ENCODE results near the gene CA7. TPM values are rescaled to one million over a fixed set of nuclear protein-coding genes. Genes with fewer than 3 reads are reported as not detected.

CA7 gene
- total and polyA plus RNA-seq, 8 donors = not detected

GRCh38 chr16:66851166-66851964 is 7.2 kb downstream of the CA7 start:
- no peak overlapping the region for H3K27ac ChIP-seq
- ATAC-seq = no peak
- no peaks in the 10 kb centered on the region for H3K36me3 ChIP-seq
- no peaks in the 10 kb centered on the region for H3K9me3 ChIP-seq
- 83 to 85% methylated on average over 13 of the region's 13 CpGs for WGBS, 2 donors
- FAIRE-seq = no peak
- no peaks in the 10 kb centered on the region for H3K4me1 ChIP-seq
- H3K27me3 ChIP-seq = no peaks in the 10 kb centered on the region
- peak in 1 of 6 donors; percentile 27 for DNase-seq
- no peak overlapping the region for H3K4me3 ChIP-seq
- intact Hi-C loops (cut with DNase I) = no loop called here
- TF ChIP-seq CTCF (IDR thresholded peaks at IDR 0.05) = no peak

GRCh38 chr16:66853261-66854139 is 9.3 kb downstream of the CA7 start:
- no peak for TF ChIP-seq CTCF (IDR thresholded peaks at IDR 0.05)
- intact Hi-C loops (cut with DNase I) = no loop called here
- FAIRE-seq = no peak
- Histone ChIP-seq H3K27me3 (no peaks in the 10 kb centered on the region), H3K27ac (no peak overlapping the region), H3K4me3 (no peak overlapping the region), H3K4me1 (no peaks in the 10 kb centered on the region), H3K36me3 (no peaks in the 10 kb centered on the region), H3K9me3 (no peaks in the 10 kb centered on the region)
- WGBS, 2 donors = 84 to 94% methylated on average over 15 of the region's 15 CpGs
- peak in 1 of 6 donors; percentile 29 for DNase-seq
- ATAC-seq = no peak

GRCh38 chr16:66856184-66856730 is 12.0 kb downstream of the CA7 start:
- WGBS, 2 donors = 85 to 93% methylated on average over 6 of the region's 6 CpGs
- DNase-seq (no peak), FAIRE-seq (no peak), ATAC-seq (no peak)
- Histone ChIP-seq H3K4me1 (no peaks in the 10 kb centered on the region), H3K27ac (no peak overlapping the region), H3K9me3 (no peaks in the 10 kb centered on the region), H3K36me3 (no peaks in the 10 kb centered on the region), H3K27me3 (no peaks in the 10 kb centered on the region), H3K4me3 (no peak overlapping the region)
- intact Hi-C loops (cut with DNase I) = no loop called here
- no peak for TF ChIP-seq CTCF (IDR thresholded peaks at IDR 0.05)

DNA sequence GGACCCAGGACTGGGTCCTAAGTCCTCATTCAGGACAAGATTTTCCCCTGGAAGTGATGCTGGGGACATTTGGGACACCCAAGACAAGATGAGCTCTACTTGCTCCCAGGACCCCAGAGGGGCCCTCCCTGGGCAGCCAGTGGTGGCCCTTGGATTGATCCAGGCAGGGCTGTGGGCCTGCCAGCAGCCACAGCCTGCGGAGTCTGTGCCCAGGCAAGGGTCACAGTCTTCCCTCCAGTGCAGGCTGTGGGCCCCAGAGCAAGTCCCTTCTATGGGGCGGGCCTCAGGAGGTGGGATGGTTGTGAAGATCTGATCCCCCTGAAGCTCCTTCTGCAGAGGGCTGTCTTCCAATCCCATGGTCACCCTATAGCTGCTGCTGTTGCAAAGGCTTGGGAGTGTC is 12.6 kb downstream of the CA7 start:
- Histone ChIP-seq H3K27ac (no peak overlapping the region), H3K4me1 (no peaks in the 10 kb centered on the region), H3K4me3 (no peak overlapping the region), H3K27me3 (no peaks in the 10 kb centered on the region), H3K36me3 (no peaks in the 10 kb centered on the region), H3K9me3 (no peaks in the 10 kb centered on the region)
- DNase-seq (no peak), ATAC-seq (no peak), FAIRE-seq (no peak)
- 94 to 95% methylated on average over 2 of the region's 2 CpGs for WGBS, 2 donors
- TF ChIP-seq CTCF (IDR thresholded peaks at IDR 0.05) = no peak
- intact Hi-C loops (cut with DNase I) = no loop called here

All from pancreas (tissue), 10 donors.